Measurements from ENCODE around the gene ALG12.
A peak's percentile ranks its signal among the peaks of the same experiment; 100 is the strongest.

DNA sequence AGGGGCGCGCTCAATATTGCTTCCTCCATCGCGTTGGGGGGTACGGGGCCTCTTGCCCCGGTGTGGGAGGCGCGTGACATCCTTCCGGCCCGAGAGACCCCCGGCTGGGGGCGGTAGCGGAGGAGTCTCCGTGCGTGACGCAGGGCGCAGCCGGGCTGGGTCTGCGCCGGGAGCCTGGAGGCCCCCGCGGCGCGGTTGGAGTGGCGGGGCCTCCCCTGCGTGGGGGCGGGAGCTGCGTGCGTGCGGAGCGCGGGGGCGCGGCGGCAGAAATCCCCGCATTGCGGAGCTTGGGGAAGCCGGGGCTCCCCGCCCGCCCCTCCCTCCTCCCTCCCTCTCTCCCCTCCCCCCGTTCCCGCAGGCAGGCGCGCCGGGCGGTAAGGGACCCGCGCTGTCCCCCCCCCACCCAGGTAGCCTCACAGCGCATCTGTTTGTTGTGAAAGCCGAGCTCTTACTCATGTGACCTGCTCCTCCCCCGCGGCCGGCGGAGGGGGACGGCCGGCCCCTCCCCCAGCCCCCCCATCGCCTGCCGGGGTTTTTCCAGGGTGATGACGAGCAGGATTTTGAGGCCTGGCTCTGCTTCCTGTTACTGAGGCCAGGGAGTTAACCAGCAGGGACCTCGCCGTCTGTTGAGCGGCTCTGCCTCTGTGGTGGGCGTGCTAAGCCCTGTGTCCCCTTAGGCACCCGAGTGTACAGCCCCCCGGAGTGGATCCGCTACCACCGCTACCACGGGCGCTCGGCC is 43.9 kb upstream of the ALG12 start:
- peak in 2 of 4 donors; percentile 26 to 47 for TF ChIP-seq POLR2A (IDR thresholded peaks at IDR 0.05)
- TF ChIP-seq, protein P1, sequence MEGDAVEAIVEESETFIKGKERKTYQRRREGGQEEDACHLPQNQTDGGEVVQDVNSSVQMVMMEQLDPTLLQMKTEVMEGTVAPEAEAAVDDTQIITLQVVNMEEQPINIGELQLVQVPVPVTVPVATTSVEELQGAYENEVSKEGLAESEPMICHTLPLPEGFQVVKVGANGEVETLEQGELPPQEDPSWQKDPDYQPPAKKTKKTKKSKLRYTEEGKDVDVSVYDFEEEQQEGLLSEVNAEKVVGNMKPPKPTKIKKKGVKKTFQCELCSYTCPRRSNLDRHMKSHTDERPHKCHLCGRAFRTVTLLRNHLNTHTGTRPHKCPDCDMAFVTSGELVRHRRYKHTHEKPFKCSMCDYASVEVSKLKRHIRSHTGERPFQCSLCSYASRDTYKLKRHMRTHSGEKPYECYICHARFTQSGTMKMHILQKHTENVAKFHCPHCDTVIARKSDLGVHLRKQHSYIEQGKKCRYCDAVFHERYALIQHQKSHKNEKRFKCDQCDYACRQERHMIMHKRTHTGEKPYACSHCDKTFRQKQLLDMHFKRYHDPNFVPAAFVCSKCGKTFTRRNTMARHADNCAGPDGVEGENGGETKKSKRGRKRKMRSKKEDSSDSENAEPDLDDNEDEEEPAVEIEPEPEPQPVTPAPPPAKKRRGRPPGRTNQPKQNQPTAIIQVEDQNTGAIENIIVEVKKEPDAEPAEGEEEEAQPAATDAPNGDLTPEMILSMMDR (IDR thresholded peaks at IDR 0.05) = no peak

All from stomach (tissue), 4 donors.